ENCODE measurements around the gene OR51E1.

OR51E1 gene

GRCh38 chr11:4643682-4644081 is at the start of gene OR51E1:
TSS of gene OR51E1 (plus strand) at chr11:4643982. CDS start at chr11:4652527, 8,545 bp downstream.
- DNase-seq = no peak

GRCh38 chr11:4605057-4605456 is 38.7 kb upstream of the OR51E1 start:
- no peak for DNase-seq

- peak; percentile 73 for DNase-seq
These were observed 37.4 kb upstream of the OR51E1 start for GRCh38 chr11:4606231-4607015.

- peak; percentile 73 for DNase-seq
These were observed 36.7 kb upstream of the OR51E1 start for GRCh38 chr11:4607096-4607495.

- peak; percentile 99 for DNase-seq
These were observed 35.8 kb upstream of the OR51E1 start, which contains the start of gene TRIM68 for GRCh38 chr11:4607781-4608666. TSS of gene TRIM68 (minus strand) at chr11:4608231. CDS start at chr11:4605504, 2,727 bp downstream.

GRCh38 chr11:4610258-4610935 is 33.4 kb upstream of the OR51E1 start:
- peak; percentile 10 for DNase-seq

- no peak for DNase-seq
These were observed 31.8 kb upstream of the OR51E1 start for GRCh38 chr11:4611986-4612385.

GRCh38 chr11:4615856-4616444 is 27.8 kb upstream of the OR51E1 start:
- DNase-seq = no peak

- no peak for DNase-seq
These were observed 24.3 kb upstream of the OR51E1 start for GRCh38 chr11:4619514-4619913.

GRCh38 chr11:4626207-4627099 is 17.3 kb upstream of the OR51E1 start:
- DNase-seq = peak; percentile 92

GRCh38 chr11:4636136-4636535 is 7.6 kb upstream of the OR51E1 start:
- no peak for DNase-seq

GRCh38 chr11:4636962-4637661 is 6.7 kb upstream of the OR51E1 start, which contains the start of gene OR51D1:
TSS of gene OR51D1 (plus strand) at chr11:4637477. CDS start at chr11:4639791, 2,314 bp downstream.
- peak; percentile 88 for DNase-seq

GRCh38 chr11:4637662-4638047 is 6.1 kb upstream of the OR51E1 start:
- DNase-seq = no peak

- DNase-seq = no peak
These were observed 3.9 kb upstream of the OR51E1 start for GRCh38 chr11:4639931-4640330.

- DNase-seq = no peak
These were observed 2.3 kb upstream of the OR51E1 start for GRCh38 chr11:4641501-4641900.

GRCh38 chr11:4642043-4642442 is 1.7 kb upstream of the OR51E1 start:
- no peak for DNase-seq

GRCh38 chr11:4643076-4643475 is 706 bp upstream of the OR51E1 start:
- no peak for DNase-seq

- no peak for DNase-seq
These were observed 451 bp downstream of the OR51E1 start for GRCh38 chr11:4644233-4644632.

GRCh38 chr11:4645974-4646373 is 2.2 kb downstream of the OR51E1 start:
- no peak for DNase-seq

GRCh38 chr11:4647766-4648165 is 4.0 kb downstream of the OR51E1 start:
- DNase-seq = no peak

Data from DMS53 (cell line).